DLD1 (cell line): ENCODE results near the gene MACC1.
"Not testable (repeated sequence)": the region's sequence is repeated elsewhere in the genome, so short reads cannot be mapped to it uniquely, and the experiment has no call there.

Experiments used
- in situ Hi-C: cut with HindIII; loops from 2 replicates; pipeline ENCODE4 v1.10.0; 2017; ENCODE audit warnings: low sequenced_read_pairs

The MACC1 gene

DNA sequence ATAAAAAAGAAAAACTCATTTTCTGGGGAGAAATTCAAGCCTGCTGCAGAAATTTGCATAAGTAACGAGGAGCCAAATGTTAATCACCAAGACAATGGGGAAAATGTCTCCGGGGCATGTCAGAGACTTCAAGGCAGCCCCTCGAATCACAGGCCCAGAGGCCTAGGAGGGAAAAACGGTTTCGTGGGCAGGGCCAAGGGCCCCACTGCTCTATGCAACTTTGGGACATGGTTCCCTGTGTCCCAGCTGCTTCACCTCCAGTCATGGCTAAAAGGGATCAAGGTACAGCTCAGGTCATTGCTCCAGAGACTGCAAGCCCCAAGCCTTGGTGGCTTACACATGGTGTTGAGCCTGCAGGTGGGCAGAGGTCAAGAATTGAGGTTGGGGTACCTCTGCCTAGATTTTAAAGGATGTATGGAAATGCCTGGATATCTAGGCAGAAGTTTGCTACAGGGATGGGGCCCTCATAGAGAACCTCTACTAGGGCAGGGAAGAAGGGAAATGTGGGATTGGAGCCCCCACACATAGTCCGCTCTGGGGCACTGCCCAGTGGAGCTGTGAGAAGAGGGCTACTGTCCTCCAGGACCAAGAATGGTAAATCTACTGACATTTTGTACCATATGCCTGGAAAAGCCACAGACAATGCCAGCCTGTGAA, 8.4 kb downstream of the MACC1 start:
- in situ Hi-C loops: no loop called here

DNA sequence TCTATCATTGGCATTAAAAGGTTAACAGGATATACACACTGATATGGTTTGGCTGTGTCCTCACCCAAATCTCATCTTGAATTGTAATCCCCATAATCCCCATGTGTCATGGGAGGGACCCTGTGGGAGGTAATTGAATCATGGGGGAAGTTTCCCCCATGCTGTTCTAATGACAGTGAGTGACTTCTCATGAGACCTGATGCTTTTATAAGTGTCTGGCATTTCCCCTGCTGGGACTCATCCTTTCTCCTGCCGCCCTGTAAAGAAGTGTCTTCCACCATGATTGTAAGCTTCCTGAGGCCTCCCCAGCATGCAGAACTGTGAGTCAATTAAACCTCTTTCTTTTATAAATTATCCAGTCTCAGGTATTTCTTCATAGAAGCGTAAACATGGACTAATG, 9.4 kb downstream of the MACC1 start:
- in situ Hi-C loops: not testable (repeated sequence)

DNA sequence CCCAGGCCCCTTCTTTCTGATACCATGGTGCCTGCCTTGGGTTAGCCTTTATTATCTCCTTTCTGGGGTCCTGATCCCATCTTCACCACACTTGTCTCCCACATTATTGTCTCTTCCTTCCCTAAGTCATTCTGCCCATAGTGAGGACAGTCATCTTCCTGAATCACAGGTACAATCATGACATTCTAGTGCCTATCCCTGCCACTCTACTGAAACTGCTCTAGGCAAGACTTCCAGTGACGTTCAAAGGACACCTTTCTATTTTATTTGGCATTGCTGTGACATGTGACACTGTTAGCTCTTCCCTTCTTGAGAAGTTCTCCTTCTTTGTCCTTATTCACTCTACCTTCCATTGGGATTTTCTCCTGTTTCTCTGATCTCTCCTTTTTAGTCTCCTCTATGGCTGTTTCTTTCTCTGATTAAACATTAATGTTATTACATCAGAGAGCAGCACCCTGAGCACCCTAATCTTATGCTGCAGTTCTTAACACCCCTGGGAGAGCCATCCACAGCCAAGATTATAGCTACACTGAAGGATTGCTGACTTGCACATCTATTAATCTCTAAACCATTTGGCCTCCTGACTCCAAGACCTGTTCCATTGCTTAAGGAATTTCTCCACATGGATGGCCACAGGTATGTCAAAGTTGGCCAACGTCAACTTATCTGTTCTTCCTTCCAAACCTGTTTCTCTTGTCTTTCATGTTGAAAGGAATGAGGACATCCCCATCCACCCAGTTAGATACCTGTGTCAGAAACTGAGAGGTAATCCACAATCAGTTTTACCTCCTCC, 10.9 kb downstream of the MACC1 start:
- in situ Hi-C loops: no loop called here

DNA sequence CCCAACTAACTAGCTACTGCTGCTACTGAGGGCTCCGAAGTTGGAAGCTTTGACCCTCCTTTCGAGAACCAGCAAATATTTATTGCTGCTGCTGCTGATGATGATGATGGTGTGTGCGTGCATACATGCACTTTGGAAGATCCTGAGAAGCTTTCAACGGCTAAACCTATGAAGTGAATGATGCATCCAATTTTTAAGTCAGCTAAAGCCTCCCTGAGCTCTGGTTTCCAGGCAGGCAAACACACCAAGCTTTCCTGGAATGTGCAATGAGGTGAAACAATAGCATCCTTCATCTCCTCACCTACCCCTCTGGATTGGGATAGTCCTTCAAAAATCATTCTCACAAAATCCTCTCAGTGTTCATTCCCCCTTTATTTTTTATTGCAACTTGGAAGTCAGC, 13.9 kb downstream of the MACC1 start:
- in situ Hi-C loops: no loop called here

DNA sequence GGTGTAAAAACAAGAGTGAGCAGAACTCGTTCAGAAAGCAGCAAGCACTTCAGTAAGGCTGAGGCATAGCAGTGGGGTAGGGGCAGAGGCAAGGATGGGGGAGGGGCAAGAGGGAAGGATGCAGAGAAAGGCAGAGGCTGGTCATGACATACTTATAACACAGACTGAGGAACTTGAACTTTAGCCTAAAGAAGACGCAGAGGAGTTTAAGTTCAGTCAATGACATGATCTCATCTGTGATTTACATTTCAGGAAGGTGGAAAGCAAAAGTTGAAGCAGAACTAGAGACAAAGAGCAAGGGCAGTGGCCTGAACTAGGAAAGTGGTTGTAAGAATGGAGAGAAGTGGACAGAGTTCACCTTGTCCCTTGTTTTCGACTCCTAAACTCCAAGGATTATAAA, 15.8 kb downstream of the MACC1 start:
- in situ Hi-C loops: no loop called here

DNA sequence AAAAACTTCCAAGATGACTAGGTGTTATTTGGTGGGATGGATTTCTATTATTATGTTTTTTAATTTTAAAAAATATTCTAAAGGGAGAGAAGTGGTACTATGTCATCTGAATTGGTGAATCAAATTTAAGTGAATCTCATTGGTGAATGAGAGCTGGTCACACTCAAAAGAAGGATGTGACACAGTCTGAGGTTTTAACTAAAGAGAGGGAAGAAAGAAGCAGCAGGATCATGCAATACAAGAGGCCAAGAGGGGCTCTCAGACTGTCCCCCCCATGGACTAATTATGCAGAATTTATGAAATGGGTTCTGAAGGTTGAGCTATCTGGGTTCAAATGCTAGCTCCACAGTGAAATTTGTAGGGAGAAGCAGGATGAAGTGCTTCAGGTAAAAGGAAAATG, 16.2 kb downstream of the MACC1 start:
- in situ Hi-C loops: no loop called here

DNA sequence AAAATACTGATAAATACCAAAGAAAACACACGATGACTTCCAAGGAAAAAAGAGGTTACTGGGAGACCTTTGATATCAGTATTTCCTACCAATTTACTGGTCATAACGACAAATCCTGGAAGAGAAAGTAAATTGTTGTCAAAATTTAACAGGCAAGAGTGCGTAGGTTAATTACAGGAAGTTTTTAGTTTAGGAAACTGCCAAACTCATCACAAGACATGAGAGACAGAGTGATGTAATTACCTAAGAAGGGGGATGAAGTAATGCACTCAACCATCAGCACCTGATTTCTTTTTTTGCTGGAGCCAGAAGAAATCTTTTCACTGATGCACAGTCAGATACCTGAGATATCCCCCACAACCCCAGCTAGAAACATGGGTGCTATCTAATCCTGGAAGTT, 16.8 kb downstream of the MACC1 start:
- in situ Hi-C loops: no loop called here

DNA sequence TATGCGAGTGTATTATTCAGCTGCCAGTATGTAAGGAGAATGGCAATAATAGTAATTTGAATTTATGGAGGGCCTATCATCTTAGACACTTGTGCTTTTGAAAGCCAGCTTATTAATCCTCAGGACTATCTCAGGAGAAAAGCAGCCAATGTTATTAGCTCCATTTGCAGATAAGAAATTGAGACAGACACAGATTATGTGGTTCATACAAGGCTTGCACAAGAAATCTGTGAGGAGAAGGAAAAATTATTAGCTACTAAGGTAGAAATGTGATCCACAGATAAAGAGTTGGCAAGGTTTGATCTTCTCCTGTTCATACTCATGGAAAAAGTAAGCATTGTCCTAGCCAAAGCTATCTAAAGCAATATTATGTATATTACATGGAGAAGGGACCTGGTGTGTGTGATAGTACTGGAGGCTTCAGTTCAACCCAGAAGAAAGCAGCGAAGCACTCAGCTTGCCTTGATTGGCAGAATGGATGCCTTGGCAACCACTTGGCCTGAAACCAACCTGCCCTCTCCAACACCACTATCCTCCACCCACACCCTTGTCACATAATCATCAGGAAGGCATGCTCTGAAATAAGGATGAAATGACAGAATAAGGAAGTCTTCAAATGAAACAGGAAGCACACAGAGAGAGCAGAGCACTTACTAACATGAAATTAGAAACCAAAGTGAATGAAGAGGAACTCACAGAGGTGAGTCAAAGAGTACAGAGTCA, 18.0 kb downstream of the MACC1 start:
- in situ Hi-C loops: no loop called here

DNA sequence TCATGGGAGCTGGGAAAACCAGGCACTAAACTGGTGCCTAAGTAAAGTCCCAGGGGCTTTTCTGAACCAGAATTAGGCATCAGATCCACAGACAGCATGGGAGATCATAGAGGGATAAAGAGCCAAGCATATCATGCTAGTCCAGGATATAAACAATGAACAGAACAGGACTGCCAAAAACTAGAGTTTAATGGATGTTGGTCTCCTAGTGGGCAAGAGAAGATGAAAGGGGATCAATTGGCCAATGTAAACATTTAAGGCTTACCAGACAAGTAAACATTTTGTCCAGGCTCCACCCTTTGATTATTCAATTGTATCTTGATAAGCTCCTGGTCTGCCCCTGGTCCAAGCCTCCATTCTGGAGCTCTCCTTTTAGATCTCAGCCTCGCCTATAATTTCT, 18.9 kb downstream of the MACC1 start:
- in situ Hi-C loops: no loop called here

DNA sequence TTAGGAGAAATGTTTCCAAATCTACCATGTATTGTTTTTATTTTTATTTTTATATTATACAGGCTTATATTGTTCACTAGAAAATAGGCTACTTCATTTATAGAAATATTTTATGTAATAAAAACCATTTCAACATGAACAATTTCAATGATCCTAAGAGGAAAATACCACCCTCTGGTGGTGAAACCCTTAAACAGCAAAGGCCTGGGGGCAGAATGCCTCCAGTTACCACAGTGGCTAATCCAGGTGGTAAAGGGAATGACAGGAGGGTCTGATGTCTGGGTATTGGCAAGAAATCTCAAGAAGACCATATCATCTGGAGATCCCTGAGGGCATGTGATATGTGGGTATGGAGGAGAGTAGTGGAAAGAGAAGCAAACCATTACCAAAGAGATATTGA, 19.3 kb downstream of the MACC1 start:
- in situ Hi-C loops: no loop called here

DNA sequence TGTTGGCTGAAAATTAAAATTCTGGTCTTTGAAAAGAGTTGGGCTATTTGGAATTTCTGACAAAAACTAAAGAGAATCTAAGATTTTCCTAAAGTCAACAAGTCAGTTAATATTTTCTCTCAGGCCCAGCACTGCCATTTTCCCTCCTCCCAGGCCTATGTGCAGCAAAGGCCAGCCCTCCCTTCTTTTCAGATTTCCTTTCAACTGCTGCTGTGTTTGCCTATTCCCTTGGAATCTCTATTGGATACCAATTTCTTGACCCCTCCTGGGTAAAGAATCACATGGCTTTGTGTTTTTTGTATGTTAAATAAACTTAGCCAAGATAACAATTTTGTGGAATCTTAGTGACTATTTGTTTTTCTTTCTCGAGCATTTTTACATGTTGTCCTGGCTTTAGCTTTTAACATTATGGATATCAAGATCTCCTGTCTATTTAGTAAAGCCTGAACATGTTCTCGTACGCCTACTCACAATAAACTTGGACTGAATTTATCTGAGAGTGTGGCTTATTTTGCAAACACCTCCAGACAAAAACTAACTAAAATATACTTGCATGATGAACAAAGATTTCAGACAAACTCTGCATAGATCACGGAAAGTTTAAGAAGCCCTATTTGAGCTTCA, 19.9 kb downstream of the MACC1 start:
- in situ Hi-C loops: no loop called here

DNA sequence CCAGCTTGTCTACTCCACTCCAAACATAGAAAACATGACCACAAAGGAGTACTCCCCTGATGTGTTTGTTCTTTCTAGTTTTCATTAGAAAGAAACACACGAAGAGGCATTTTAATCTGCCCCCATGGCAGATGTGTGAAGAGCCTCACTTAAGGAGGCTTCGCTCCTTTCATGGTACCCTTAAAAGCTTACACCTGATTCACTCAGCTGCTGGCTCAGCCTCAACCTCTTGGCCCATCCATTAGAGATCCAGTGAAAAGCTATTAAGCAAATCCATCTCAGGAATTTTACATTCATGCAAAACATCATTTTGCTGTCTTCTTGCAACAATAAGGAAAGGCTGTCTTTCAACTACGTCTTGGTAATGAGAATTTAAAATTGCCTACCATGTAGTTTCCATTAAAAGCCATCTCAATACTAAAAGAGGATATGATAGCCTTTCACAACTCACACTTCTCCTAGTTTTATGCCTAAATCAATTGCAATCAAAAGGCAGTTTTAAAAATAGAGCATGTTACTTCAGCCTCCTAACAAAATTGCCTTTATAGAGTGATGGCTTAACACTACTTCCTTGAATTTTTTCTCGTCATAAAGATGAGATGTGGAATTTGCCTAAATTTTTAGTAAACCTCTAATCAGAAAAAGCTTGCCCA, 22.7 kb downstream of the MACC1 start:
- in situ Hi-C loops: no loop called here

DNA sequence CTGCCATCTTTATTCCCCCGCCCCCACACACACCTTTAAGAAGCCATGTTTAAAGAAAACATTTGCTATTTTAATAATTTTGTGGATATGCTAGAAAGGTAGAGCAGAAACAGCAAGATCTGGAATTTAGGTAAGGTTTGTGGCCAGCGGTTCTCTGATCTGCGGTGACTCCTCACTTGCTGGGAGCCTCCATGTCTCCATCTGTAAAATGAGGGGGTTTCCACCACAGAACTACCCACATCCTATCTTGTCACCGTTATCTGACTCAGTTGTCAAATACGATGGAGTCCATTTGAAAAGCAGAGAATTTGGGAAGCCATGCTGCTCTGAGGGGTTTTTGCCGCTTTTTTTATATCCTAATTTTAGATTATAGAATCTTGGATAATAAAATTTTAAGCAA, 23.3 kb downstream of the MACC1 start:
- in situ Hi-C loops: no loop called here

DNA sequence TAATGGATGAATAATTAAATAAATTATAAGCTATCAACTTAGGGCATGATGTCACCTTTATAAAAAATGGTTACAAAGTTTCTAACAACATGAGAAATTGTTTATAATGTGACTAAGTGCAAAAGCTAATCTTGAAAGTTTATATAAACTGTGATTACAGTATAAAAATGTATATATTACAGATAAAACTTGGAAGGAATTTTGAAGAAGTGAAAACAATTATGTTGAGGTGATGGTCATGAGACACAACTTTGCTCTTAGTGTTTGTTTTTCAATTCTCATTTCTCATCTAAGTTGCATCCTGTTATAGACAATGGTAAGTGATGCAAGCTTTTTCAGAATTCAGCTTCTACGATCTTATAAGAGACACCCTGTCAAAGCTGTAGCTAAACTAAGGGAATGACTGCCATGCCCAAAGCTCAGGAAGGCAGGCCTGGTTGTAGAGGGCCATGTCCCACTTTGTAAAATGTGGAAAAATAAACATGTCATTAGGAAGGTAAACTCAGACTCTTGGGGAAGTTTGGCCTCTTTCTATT, 23.9 kb downstream of the MACC1 start:
- in situ Hi-C loops: no loop called here

DNA sequence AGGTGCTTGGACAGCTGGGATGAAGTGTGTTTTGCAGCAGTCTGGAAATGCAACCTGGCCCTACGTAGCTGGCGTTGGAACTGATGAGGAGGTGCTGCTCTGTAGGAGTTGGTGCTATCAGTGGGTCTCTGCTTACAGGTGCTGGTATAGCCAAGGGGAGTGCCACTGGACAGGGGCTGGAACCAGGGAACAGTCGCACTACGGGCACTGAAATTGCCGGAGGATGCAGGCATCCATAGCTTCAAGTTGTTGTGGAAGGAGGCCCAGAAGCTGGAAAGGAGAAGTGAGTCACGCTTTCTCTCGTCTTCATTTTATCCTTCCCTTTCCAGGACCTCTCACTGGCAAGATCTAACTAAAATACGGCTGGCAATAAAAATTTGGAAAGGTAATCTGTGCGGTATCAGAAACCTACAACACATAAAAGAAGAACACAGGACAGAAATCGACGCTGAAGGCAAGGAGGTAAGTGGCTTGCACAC, 25.8 kb downstream of the MACC1 start:
- in situ Hi-C loops: no loop called here

DNA sequence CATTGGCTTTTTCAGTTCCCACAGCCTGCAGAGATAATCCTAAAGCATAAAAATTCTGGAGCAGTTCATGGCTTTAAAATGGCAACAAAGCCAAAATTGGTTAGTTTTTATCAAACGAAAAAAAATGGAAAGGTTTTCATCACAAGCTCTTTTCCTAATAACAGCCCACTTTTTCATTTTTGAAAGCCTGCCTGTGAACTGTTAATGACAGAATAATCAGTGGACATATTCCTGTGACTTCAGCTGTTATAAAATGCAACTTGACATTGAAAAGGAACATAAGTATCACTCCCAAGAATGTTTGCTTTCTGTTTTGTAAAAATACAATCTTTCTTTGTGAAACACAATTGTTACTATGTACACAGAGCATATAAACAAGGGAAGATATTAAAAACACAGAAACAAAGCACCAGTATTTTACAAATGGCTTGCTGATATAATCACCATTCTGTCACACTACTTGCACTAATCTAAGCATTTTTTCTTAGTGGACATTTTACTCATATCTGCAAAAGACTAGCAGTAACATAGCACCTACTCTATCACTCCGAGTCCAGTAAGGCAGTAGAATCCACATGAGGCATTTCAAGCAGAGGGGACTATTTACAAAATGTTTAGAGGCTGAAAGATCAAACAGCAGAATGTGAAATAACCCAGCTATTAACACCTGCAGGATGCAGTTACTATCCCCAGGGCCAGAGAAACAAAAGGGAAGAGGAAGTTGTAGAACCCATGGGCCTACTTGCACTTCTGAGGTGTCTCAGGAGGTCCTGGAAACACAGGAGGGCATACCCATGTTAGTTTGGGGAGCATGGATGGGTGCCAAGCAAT, 26.4 kb downstream of the MACC1 start:
- in situ Hi-C loops: no loop called here

DNA sequence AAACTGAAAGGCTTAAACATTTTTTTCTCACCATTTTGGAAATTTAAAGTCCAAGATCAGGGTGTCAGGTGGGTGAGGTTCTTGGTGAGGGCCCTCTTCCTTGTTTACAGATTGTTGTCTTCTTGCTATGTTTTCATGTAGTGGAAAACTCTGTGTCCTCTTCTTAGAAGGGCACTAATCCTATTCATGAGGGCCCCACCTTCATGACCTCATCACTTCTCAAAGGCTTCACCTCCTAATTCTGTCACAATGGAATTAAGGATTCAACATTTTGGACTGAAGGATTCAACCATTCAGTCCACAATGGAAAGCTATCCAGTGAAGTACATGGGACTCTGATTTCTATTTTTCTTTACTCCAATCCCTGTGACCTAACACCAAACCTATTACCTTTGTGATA, 27.3 kb downstream of the MACC1 start:
- in situ Hi-C loops: no loop called here

DNA sequence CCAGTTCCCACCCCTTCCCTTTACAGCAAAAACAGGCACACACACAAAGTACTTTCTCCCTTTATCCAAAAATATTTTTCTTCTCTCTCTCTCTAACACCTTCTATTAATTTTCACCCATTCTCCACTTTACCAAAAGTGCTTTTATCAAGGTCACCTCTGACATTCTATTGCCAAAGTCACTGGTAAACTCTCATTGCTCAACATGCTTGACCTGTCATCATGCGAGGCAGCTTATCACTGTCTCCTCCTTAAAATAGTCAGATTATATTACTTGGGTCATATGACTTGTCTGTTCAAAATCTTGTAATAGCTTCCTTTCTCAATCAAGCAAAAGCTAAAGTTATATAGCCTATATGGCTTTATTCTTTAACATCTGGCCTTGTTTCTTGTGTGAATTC, 28.6 kb downstream of the MACC1 start:
- in situ Hi-C loops: no loop called here

DNA sequence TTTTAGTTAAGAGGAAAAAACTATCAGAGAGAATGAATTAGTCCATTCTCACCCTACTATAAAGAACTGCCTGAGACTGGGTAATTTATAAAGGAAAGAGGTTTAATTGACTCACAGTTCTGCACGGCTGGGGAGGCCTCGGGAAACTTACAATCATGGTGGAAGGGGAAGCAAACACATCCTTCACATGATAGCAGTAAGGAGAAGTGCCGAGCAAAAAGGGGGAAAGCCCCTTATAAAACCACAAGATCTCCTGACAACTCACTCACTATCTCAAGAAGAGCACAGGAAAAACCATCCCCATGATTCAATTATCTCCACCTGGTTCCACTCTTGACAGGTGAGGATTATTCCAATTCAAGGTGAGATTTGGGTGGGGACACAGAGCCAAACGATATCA, 29.3 kb downstream of the MACC1 start:
- in situ Hi-C loops: not testable (repeated sequence)

DNA sequence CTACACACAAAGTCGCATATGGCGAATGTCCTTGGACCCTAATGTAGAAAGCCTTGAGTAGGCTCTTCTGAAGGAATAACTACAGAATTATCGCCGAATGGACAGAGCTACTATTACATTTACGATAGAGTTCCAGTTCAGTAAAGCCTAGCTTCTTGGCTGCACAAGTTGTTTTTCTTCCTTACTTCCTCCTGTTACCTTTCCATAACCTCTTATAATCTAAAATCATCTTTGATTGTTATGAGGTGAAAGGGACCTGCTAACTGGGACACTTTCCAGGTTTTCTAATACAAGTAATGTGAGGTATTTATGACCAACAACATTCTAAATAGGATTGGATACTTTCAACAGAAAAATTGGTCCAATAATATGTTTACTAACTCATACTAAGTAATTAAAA, 31.2 kb downstream of the MACC1 start:
- in situ Hi-C loops: no loop called here
